Testis (tissue), 2 donors: ENCODE measurements around the gene NCOA6.

Experiments
- CTCF ChIP-seq, 3 experiments: fragments of 450-650 bp in 2 of 3; fragments of 200-600 bp in 1 of 3; sonication (generic) in 1 of 3; IDR thresholded peaks; one replicate each; pipeline ENCODE4 v1.5.1; 2016 to 2019; ENCODE audit warnings: antibody characterized with exemption in 3 of 3, mild to moderate bottlenecking in 2 of 3, moderate library complexity in 1 of 3
- POLR2A ChIP-seq: fragments of 450-650 bp; IDR thresholded peaks from one replicate; pipeline ENCODE4 v1.6.1; 2017; ENCODE audit warnings: antibody characterized with exemption, mild to moderate bottlenecking, moderate library complexity

GRCh38 chr20:34736106-34736735, 89.2 kb downstream of the NCOA6 start:
- TF ChIP-seq POLR2A (no peak), CTCF (IDR thresholded peaks at IDR 0.05) (no peak)
